GM18867 (cell line): ENCODE data around the gene RFX1.
A peak's percentile ranks its signal among the peaks of the same experiment; 100 is the strongest.
"Not testable (repeated sequence)": the region's sequence is repeated elsewhere in the genome, so short reads cannot be mapped to it uniquely, and the experiment has no call there.

Experiments
- ATAC-seq: cut with Tn5 transposase; IDR thresholded peaks from one replicate; pipeline ENCODE4 v1.9.1; 2021; ENCODE audit warnings: mild to moderate bottlenecking, moderate library complexity; ENCODE audit not compliant: unreplicated experiment

Gene RFX1

GRCh38 chr19:14006085-14006765 lies at the start of gene RFX1:
Gene RFX1 (minus strand): TSS chr19:14006320. CDS start chr19:13993843, 12,477 bp downstream.
- peak; percentile 68 for ATAC-seq

GRCh38 chr19:14055396-14055795 lies 49.3 kb upstream of the RFX1 start:
- ATAC-seq: no peak

GRCh38 chr19:14054721-14055120 lies 48.6 kb upstream of the RFX1 start:
- ATAC-seq: no peak

- ATAC-seq: no peak
These were observed 48.0 kb upstream of the RFX1 start for GRCh38 chr19:14054099-14054498.

- no peak for ATAC-seq
These were observed 47.4 kb upstream of the RFX1 start for GRCh38 chr19:14053500-14053899.

GRCh38 chr19:14053032-14053431 lies 46.9 kb upstream of the RFX1 start:
- ATAC-seq: no peak

- no peak for ATAC-seq
These were observed 46.4 kb upstream of the RFX1 start for GRCh38 chr19:14052470-14052869.

- ATAC-seq: no peak
These were observed 45.9 kb upstream of the RFX1 start for GRCh38 chr19:14051980-14052379.

- not testable (repeated sequence) for ATAC-seq
These were observed 44.8 kb upstream of the RFX1 start for GRCh38 chr19:14050961-14051360.

GRCh38 chr19:14050512-14050911 lies 44.4 kb upstream of the RFX1 start:
- no peak for ATAC-seq

- no peak for ATAC-seq
These were observed 42.5 kb upstream of the RFX1 start for GRCh38 chr19:14048443-14049153.

GRCh38 chr19:14047866-14048265 lies 41.7 kb upstream of the RFX1 start:
- ATAC-seq: not testable (repeated sequence)

GRCh38 chr19:14042659-14043608 lies 36.8 kb upstream of the RFX1 start:
- not testable (repeated sequence) for ATAC-seq

GRCh38 chr19:14039181-14039580 lies 33.1 kb upstream of the RFX1 start:
- ATAC-seq: no peak

- no peak for ATAC-seq
These were observed 29.6 kb upstream of the RFX1 start for GRCh38 chr19:14035706-14036105.

GRCh38 chr19:14035159-14035558 lies 29.0 kb upstream of the RFX1 start:
- not testable (repeated sequence) for ATAC-seq

GRCh38 chr19:14033946-14034345 lies 27.8 kb upstream of the RFX1 start:
- ATAC-seq: no peak

- peak; percentile 49 for ATAC-seq
These were observed 25.8 kb upstream of the RFX1 start, which contains the start of gene IL27RA for GRCh38 chr19:14031719-14032480. Gene IL27RA (plus strand): TSS chr19:14031762. CDS start chr19:14031873, 111 bp downstream.

GRCh38 chr19:14030997-14031718 lies 25.0 kb upstream of the RFX1 start:
- no peak for ATAC-seq

GRCh38 chr19:14028901-14029300 lies 22.8 kb upstream of the RFX1 start:
- no peak for ATAC-seq
